GM12878 (cell line): ENCODE data around the gene TRIM39. TPM values are rescaled to one million over a fixed set of nuclear protein-coding genes. Genes with fewer than 3 reads are reported as not detected.

Experiments used
- ATAC-seq: fragments of 200-7000 bp; cut with Tn5 transposase; 3 replicates; pipeline ENCODE4 v1.9.1; 2020; ENCODE audit warnings: mild to moderate bottlenecking, moderate library complexity
- BruUV-seq: library from RNA; stranded (reverse); fragments of 400-500 nt; replicated peaks from 2 replicates; lab custom pipeline; 2021; lab: Mats Ljungman, UMichigan
- CTCF ChIA-PET: fragments of 300-600 bp; sonication (Branson Sonifier 250); formaldehyde crosslinking; extraction: SDS; loops from one replicate; lab custom pipeline; 2021; ENCODE audit warnings: inconsistent platforms; lab: Yijun Ruan, JAX
- POLR2A ChIA-PET: fragments of 350-600 bp; formaldehyde crosslinking; extraction: SDS; loops from one replicate; lab custom pipeline; 2021; ENCODE audit warnings: inconsistent platforms; lab: Charles Lee
- RAD21 ChIA-PET: fragments of 300-600 bp; sonication (Branson Sonifier 250); formaldehyde crosslinking; loops from one replicate; lab custom pipeline; 2023; ENCODE audit warnings: antibody characterized with exemption; ENCODE audit not compliant: unreplicated experiment; lab: Charles Lee
- SMC1A ChIA-PET: fragments of 300-600 bp; sonication (Branson Sonifier 250); formaldehyde crosslinking; loops from one replicate; lab custom pipeline; 2023; ENCODE audit not compliant: unreplicated experiment, uncharacterized antibody; lab: Charles Lee
- DNase-seq: peaks from one replicate; pipeline ENCODE4 v3.0.0-alpha.2; 2011; ENCODE audit warnings: low read depth, low spot score
- FAIRE-seq: peaks from 3 replicates; lab custom pipeline; 2011; peaks lifted over from hg19 to GRCh38; lab: Jason Lieb, UNC
- H2AFZ ChIP-seq: 2 replicates; pipeline ENCODE4 v1.6.0; 2011; ENCODE audit warnings: low read depth, low read length, control low read depth; ENCODE audit not compliant: control insufficient read depth
- H3K27ac ChIP-seq: 2 replicates; pipeline ENCODE4 v1.5.1; 2011; ENCODE audit warnings: control low read depth; ENCODE audit not compliant: control insufficient read depth, insufficient read depth
- H3K27me3 ChIP-seq, 2 experiments: replicated peaks in 1 of 2; 2 replicates each; pipeline versions ENCODE4 v1.6.0 to v1.6.1; 2011; ENCODE audit warnings: low read length in 1 of 2; ENCODE audit not compliant: control insufficient read depth in 2 of 2, insufficient read depth in 2 of 2
- H3K36me3 ChIP-seq, 2 experiments: 2 replicates each; pipeline ENCODE4 v1.5.1; 2011; ENCODE audit warnings: low read length in 1 of 2; ENCODE audit not compliant: control insufficient read depth in 2 of 2, insufficient read depth in 2 of 2
- H3K4me1 ChIP-seq: 2 replicates; pipeline ENCODE4 v1.6.1; 2011; ENCODE audit warnings: mild to moderate bottlenecking, low read length, moderate library complexity, mixed read lengths; ENCODE audit not compliant: control insufficient read depth, insufficient read depth
- H3K4me2 ChIP-seq: 2 replicates; pipeline ENCODE4 v1.6.0; 2011; ENCODE audit warnings: control low read depth; ENCODE audit not compliant: control insufficient read depth, insufficient read depth
- H3K4me3 ChIP-seq: fragments of 200-600 bp; sonication (generic); 2 replicates; pipeline ENCODE4 v1.5.1; 2016
- H3K79me2 ChIP-seq: 2 replicates; pipeline ENCODE4 v1.6.0; 2011; ENCODE audit warnings: low read length; ENCODE audit not compliant: control insufficient read depth, insufficient read depth
- H3K9ac ChIP-seq: 2 replicates; pipeline ENCODE4 v1.8.0; 2011; ENCODE audit warnings: low read length, control low read depth, mixed read lengths; ENCODE audit not compliant: control insufficient read depth, insufficient read depth
- H3K9me3 ChIP-seq: replicated peaks from 3 replicates; pipeline ENCODE4 v1.5.1; 2011; ENCODE audit warnings: mild to moderate bottlenecking, low read length; ENCODE audit not compliant: control insufficient read depth, insufficient read depth
- H4K20me1 ChIP-seq: 2 replicates; pipeline ENCODE4 v1.6.0; 2011; ENCODE audit not compliant: control insufficient read depth, insufficient read depth
- EGR1 ChIP-seq, 2 experiments: IDR thresholded peaks; 1 replicate in 1 of 2; 2 replicates in 1 of 2; pipeline ENCODE4 v1.6.1; 2011 to 2012; ENCODE audit warnings: low read depth in 2 of 2, low read length in 2 of 2, borderline replicate concordance in 1 of 2, mild to moderate bottlenecking in 1 of 2, moderate library complexity in 1 of 2
- SIX5 ChIP-seq: IDR thresholded peaks from 2 replicates; pipeline ENCODE4 v1.6.1; 2011; ENCODE audit warnings: mild to moderate bottlenecking, low read depth, low read length, moderate library complexity; ENCODE audit not compliant: severe bottlenecking
- STAT1 ChIP-seq: fragments of 450-650 bp; conservative IDR thresholded peaks from 2 replicates; pipeline ENCODE4 v1.6.1; 2014; ENCODE audit warnings: antibody characterized with exemption, mild to moderate bottlenecking
- WGBS: methylation state at CpG from one replicate; pipeline ENCODE4 v1.1.6; 2016; ENCODE audit warnings: low lambda C conversion rate; ENCODE audit not compliant: insufficient replicate concordance, insufficient coverage; ENCODE audit errors: missing lambda C conversion rate; 5-methylcytosine and 5-hydroxymethylcytosine counted together
- in situ Hi-C: fragments of 300-500 bp; cut with MboI; formaldehyde crosslinking; loops from 9 replicates; pipeline ENCODE4 v1.14.3; 2018; ENCODE audit warnings: mixed read lengths
- intact Hi-C: fragments of 100-400 bp; cut with micrococcal nuclease; formaldehyde crosslinking; loops from one replicate; pipeline ENCODE4 v1.14.2; 2022; ENCODE audit not compliant: unreplicated experiment
- polyA plus RNA-seq, 11 experiments: library from polyadenylated mRNA; depleted of rRNA in 4 of 11; unstranded in 6 of 11; stranded (reverse) in 5 of 11; fragments of >200 nt; fragmentation: Nextera tagmentation in 4 of 11; fragmentation: Illumina TruSeq in 1 of 11; extraction: Ambion mirVana in 4 of 11; extraction: Trizol in 1 of 11; gene quantifications; 1 replicate in 1 of 11; 2 replicates in 10 of 11; pipeline versions ENCODE4 v1.2.1 to v1.2.3, GENCODE V29; 2011 to 2016; ENCODE audit warnings: inconsistent platforms in 2 of 11, missing spikeins in 2 of 11, low read depth in 1 of 11
- total RNA-seq, 4 experiments: library from RNA; depleted of rRNA in 3 of 4; stranded (reverse); fragments of >200 nt in 3 of 4; fragmentation: Illumina TruSeq in 1 of 4; extraction: Trizol in 1 of 4; gene quantifications; 2 replicates each; pipeline versions ENCODE4 v1.2.1 to v1.2.3, GENCODE V29; 2013 to 2021
- TF ChIP-seq, protein P1 (sequence below): fragments of 450-650 bp; IDR thresholded peaks from 2 replicates; pipeline ENCODE4 v1.6.1; 2017; ENCODE audit warnings: antibody characterized with exemption, mild to moderate bottlenecking, moderate library complexity
- TF ChIP-seq, protein P2 (sequence below): IDR thresholded peaks from 2 replicates; pipeline ENCODE4 v1.6.1; 2012; ENCODE audit warnings: mild to moderate bottlenecking, low read depth, low read length

Gene TRIM39
- total and polyA plus RNA-seq, 10 of the 15 experiments (the other 5 are each of a cell fraction or from before 2014, with no cell fraction given): 3.0 to 11.9 (median 8.8) TPM

DNA sequence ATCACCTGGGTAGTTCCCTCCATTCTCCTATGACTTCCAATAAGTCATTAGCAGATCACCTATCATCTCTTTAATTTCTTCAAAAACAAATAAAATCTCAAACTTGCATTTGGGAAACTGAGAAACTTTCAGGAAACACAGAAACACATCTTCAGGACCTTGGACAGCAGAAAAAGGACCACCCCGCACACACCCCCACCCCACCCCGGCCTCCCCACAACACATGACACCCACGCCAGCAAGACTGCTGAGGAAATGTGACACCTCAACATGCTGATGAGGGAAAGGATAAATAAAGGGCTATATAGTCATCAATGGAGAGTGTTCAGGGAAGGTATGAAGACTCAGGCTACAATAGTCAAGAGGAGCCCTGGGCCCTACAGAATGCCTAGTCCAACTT, 15.6 kb upstream of the TRIM39 start:
- Histone ChIP-seq H2AFZ (no peak overlapping the region), H3K9ac (no peak overlapping the region), H4K20me1 (no peaks in the 10 kb centered on the region; the same call in 1 of the 2 replicates), H3K79me2 (peaks cover 7% of the 10 kb centered on the region), H3K27me3 (no peaks in the 10 kb centered on the region), H3K9me3 (no peaks in the 10 kb centered on the region), H3K36me3 (peaks cover 4 to 10% of the 10 kb centered on the region in 2 experiments), H3K4me2 (no peak overlapping the region), H3K4me1 (no peaks in the 10 kb centered on the region), H3K4me3 (no peak overlapping the region), H3K27ac (no peak overlapping the region)
- in situ Hi-C loops (no loop called here), intact Hi-C loops (no loop called here)
- ChIA-PET CTCF (no interaction called here), POLR2A (interaction anchor here (1.0 kb wide), 1 partner anchor 15 kb away, joined by 4 read pairs; no protein-coding TSS in a partner anchor), RAD21 (no interaction called here), SMC1A (no interaction called here)
- ATAC-seq: no peak
- no peak for FAIRE-seq
- TF ChIP-seq, protein P1, sequence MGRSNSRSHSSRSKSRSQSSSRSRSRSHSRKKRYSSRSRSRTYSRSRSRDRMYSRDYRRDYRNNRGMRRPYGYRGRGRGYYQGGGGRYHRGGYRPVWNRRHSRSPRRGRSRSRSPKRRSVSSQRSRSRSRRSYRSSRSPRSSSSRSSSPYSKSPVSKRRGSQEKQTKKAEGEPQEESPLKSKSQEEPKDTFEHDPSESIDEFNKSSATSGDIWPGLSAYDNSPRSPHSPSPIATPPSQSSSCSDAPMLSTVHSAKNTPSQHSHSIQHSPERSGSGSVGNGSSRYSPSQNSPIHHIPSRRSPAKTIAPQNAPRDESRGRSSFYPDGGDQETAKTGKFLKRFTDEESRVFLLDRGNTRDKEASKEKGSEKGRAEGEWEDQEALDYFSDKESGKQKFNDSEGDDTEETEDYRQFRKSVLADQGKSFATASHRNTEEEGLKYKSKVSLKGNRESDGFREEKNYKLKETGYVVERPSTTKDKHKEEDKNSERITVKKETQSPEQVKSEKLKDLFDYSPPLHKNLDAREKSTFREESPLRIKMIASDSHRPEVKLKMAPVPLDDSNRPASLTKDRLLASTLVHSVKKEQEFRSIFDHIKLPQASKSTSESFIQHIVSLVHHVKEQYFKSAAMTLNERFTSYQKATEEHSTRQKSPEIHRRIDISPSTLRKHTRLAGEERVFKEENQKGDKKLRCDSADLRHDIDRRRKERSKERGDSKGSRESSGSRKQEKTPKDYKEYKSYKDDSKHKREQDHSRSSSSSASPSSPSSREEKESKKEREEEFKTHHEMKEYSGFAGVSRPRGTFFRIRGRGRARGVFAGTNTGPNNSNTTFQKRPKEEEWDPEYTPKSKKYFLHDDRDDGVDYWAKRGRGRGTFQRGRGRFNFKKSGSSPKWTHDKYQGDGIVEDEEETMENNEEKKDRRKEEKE: no peak
- no peak for TF ChIP-seq STAT1
- no peak for TF ChIP-seq SIX5
- TF ChIP-seq EGR1 (IDR thresholded peaks at IDR 0.05; ENCODE audit: borderline replicate concordance in 1 of 2, low read depth in 2 of 2, low read length in 2 of 2): no peak
- TF ChIP-seq, protein P2, sequence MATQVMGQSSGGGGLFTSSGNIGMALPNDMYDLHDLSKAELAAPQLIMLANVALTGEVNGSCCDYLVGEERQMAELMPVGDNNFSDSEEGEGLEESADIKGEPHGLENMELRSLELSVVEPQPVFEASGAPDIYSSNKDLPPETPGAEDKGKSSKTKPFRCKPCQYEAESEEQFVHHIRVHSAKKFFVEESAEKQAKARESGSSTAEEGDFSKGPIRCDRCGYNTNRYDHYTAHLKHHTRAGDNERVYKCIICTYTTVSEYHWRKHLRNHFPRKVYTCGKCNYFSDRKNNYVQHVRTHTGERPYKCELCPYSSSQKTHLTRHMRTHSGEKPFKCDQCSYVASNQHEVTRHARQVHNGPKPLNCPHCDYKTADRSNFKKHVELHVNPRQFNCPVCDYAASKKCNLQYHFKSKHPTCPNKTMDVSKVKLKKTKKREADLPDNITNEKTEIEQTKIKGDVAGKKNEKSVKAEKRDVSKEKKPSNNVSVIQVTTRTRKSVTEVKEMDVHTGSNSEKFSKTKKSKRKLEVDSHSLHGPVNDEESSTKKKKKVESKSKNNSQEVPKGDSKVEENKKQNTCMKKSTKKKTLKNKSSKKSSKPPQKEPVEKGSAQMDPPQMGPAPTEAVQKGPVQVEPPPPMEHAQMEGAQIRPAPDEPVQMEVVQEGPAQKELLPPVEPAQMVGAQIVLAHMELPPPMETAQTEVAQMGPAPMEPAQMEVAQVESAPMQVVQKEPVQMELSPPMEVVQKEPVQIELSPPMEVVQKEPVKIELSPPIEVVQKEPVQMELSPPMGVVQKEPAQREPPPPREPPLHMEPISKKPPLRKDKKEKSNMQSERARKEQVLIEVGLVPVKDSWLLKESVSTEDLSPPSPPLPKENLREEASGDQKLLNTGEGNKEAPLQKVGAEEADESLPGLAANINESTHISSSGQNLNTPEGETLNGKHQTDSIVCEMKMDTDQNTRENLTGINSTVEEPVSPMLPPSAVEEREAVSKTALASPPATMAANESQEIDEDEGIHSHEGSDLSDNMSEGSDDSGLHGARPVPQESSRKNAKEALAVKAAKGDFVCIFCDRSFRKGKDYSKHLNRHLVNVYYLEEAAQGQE: peak; percentile 65; the same call in 1 of the 2 replicates
- no TSS peak for BruUV-seq
- 100% methylated on average over 3 of the region's 3 CpGs for WGBS
- no peak for DNase-seq
